HG02973 (cell line): ENCODE measurements around the gene TBX19.

Experiments
- ATAC-seq: cut with Tn5 transposase; IDR thresholded peaks from one replicate; pipeline ENCODE4 v1.9.1; 2021; ENCODE audit warnings: moderate library complexity; ENCODE audit not compliant: unreplicated experiment

TBX19 gene

DNA sequence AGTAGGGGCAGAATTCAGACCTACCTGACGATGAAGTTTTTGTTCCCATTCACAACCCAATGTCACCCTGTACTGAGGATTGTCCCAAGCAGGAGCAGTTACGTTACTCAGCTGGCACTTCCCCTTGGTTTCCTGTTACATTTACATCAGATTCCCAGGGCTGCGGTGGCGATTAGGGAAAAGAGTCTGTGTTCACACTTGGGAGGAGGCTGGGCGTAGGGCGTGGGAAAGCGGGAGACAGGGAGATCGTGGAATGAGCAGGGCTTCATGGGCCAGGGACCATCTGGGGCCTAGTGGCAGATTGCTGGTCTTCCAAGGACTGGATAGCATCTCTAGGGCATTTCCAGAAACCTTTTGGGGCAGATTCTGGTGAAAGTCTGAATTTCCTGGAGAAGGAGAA lies 39.0 kb downstream of the TBX19 start:
- no peak for ATAC-seq

DNA sequence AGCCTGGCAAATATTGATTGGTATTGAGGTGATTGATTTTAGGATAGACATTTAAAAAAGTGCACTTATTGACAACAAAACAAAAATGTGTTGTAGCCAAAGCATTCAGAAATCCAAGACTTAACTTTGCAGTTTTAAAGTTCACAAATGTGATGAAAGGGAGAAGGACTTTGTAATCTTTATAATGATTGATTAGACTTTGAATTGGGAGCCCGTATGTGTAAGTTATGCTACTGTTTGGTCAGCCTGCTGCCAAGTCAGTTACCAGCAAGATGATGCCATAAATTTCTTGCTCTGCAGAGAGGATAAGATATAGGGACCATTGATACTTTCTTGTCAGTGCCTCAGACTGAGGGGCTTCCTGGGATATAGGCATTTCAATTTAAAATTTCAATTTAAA lies 39.5 kb downstream of the TBX19 start:
- no peak for ATAC-seq

GRCh38 chr1:168320800-168321450 lies 40.2 kb downstream of the TBX19 start:
- ATAC-seq, result no peak

- ATAC-seq, result no peak
Measured at GRCh38 chr1:168321945-168322344, 41.3 kb downstream of the TBX19 start.

GRCh38 chr1:168324745-168325425 lies 44.2 kb downstream of the TBX19 start:
- ATAC-seq, result no peak

DNA sequence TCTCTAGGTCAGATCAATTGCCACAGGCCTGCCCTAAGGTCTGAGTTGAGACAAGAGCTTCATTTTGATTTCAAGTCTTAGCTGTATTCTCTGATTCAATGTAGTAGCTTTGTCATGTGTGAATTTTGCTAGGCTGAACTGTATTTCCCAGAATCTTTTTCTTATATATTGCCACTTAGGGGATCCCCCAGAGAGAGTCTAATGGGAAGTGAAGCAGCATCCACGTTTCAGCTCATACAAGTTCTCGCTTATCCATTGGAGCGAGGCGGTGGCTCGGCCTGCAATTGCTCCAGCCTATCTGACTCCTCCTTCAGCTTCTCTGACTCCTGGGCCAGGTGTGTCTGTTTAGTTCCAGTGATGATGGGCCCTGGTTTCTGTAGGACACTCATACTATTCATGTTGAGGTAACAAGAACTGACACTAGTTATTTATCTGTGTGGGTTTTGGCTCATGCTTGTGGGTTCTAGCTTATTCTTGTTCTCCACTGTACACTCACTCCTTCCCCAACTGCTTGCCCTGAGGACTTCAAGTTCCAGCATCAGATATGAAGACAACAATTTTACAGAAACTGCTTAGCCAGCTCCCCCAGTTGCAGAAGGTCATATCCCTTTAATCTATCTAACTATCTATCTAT lies 48.2 kb downstream of the TBX19 start:
- ATAC-seq, result no peak

GRCh38 chr1:168330285-168330684 lies 49.6 kb downstream of the TBX19 start:
- no peak for ATAC-seq

GRCh38 chr1:168331569-168331968 lies 50.9 kb downstream of the TBX19 start:
- ATAC-seq, result no peak

DNA sequence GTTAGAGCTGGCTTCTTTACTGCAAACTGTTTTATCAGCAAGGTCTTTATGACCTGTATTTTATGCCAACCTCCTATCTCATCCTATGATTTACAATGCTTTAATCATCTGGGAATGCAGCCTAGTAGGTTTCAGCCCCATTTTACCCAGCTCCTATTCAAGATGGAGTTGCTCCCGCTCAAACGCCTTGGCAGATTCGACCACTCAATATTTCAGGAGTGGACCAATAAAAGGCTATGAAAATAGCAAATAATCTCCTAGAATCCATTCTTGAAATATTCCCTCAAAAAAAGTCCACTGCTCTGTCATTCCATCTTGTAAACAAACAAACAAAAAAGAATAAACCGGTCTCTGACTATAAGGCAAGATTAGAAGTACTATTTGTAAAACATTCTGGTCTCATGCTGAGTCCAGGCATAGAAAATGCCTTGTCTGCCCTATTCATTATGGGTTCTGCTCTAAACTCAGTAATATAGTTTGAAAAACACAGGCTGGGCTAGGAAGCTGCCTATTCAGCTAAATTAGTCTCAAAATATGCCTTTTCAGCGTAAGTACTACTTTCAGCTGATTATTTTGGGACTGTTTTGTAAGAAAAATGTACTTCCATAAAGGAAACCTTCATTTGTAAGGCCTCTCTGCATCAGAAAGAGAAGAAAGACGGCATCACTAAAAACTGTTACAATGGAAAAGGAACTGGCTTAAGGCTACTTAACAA lies 53.0 kb downstream of the TBX19 start:
- no peak for ATAC-seq

- no peak for ATAC-seq
Measured at GRCh38 chr1:168335500-168335899, 54.8 kb downstream of the TBX19 start.

- no peak for ATAC-seq
Measured at GRCh38 chr1:168338589-168339503, 58.2 kb downstream of the TBX19 start.

DNA sequence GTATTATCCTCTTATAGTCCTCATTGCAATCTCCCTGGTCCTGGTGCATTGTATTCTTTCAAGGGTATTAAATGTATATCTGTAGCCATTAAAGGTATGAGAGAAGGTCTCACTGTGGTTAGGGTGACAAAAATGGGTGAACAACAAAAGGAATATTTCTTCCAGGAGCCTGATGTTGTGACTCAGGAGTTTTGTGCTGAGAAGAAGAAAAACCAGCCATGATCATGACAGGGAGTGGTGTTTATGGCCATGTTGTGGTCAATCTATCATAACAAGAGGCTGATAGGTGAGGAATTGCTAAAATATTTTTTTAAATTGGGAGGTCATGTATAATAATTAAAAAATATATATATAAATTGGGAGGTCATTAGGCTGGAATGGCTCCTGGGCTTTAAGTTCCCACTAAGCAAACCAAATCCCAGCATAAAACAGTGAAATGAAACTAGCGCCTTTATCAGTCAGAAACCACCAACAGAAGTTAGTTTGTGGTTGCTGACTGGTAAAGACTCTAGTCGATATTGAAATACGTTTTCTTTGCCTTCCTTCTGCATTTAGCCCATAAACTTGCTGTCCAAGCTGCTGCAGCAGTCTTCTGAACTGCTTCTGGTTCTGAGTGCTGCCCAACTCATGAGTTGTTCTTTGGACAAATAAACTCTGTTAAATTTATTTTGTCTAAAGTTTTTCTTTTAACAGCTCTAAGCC lies 60.3 kb downstream of the TBX19 start:
- ATAC-seq, result no peak

- no peak for ATAC-seq
Measured at GRCh38 chr1:168341483-168341975, 60.9 kb downstream of the TBX19 start.

GRCh38 chr1:168342572-168343280 lies 62.0 kb downstream of the TBX19 start:
- peak; percentile 92 for ATAC-seq

GRCh38 chr1:168343566-168343965 lies 62.9 kb downstream of the TBX19 start:
- no peak for ATAC-seq

DNA sequence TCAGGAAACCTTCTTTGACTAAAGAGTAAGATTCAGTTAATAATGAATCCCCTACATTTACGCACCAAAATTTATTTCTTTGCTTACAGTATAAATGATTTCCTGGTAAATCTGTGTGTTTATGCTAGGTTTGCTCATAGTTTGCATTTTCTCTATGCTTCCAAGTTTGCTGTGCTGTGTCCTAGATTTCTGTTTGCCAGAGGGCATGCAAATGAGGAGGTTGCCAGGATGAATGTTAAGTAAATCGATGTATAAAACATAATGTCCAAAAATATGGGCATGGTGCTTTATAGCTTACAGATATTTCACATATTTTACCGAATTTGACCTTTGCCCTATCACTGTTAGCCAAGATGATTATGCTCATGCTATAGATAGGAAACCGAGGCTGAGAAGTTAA lies 63.8 kb downstream of the TBX19 start:
- no peak for ATAC-seq

DNA sequence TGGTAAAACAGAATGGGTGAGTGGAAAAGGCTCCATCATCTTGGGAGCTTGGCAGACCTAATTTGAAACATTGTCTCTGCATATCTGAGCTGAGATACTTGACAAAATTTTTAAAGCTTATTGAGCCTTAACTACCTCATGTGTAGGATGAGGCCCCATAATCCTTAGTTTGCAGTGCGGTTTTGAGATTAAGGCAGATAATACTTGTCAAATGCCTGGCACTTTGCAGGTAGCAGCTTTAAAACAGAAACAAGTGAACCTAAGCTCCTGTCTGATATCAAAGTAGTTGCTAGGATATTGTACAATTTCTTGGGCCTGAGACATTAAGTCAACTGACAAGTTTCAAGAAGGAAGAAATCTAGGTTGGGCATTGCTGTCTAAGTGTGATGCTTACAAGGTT lies 65.3 kb downstream of the TBX19 start:
- no peak for ATAC-seq

DNA sequence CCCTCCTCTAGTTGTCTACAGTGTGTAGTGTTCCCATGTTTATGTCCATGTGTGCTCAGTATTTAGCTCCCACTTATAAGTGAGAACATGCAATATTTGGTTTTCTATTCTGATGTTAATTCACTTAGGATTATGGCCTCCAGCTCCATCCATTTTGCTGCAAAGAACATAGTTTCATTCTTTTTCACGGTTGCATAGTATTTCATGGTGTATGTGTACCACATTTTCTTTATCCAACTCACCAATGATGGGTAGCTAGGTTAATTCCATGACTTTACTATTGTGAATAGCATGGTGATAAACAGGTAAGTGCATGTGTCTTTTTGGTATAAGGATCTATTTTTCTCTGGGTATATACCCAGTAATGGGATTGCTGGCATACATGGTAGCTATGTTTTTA lies 67.0 kb downstream of the TBX19 start:
- ATAC-seq, result no peak

- no peak for ATAC-seq
Measured at GRCh38 chr1:168348146-168348709, 67.6 kb downstream of the TBX19 start.
